GM12801 (cell line): ENCODE measurements around the gene LRP4.

Experiments used
- TF ChIP-seq, protein P1 (sequence below): IDR thresholded peaks from one replicate; pipeline ENCODE4 v1.5.1; 2011; ENCODE audit warnings: control low read depth; ENCODE audit not compliant: insufficient read length; ENCODE audit errors: extremely low read depth

LRP4 gene

GRCh38 chr11:46889251-46889650 lies 29.1 kb downstream of the LRP4 start:
- TF ChIP-seq, protein P1, sequence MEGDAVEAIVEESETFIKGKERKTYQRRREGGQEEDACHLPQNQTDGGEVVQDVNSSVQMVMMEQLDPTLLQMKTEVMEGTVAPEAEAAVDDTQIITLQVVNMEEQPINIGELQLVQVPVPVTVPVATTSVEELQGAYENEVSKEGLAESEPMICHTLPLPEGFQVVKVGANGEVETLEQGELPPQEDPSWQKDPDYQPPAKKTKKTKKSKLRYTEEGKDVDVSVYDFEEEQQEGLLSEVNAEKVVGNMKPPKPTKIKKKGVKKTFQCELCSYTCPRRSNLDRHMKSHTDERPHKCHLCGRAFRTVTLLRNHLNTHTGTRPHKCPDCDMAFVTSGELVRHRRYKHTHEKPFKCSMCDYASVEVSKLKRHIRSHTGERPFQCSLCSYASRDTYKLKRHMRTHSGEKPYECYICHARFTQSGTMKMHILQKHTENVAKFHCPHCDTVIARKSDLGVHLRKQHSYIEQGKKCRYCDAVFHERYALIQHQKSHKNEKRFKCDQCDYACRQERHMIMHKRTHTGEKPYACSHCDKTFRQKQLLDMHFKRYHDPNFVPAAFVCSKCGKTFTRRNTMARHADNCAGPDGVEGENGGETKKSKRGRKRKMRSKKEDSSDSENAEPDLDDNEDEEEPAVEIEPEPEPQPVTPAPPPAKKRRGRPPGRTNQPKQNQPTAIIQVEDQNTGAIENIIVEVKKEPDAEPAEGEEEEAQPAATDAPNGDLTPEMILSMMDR: no peak

- TF ChIP-seq, protein P1: no peak
Measured at GRCh38 chr11:46888636-46889035, 29.7 kb downstream of the LRP4 start.

GRCh38 chr11:46886211-46886610 lies 32.1 kb downstream of the LRP4 start:
- TF ChIP-seq, protein P1: no peak

- TF ChIP-seq, protein P1: no peak
Measured at GRCh38 chr11:46879056-46879585, 39.2 kb downstream of the LRP4 start.

DNA sequence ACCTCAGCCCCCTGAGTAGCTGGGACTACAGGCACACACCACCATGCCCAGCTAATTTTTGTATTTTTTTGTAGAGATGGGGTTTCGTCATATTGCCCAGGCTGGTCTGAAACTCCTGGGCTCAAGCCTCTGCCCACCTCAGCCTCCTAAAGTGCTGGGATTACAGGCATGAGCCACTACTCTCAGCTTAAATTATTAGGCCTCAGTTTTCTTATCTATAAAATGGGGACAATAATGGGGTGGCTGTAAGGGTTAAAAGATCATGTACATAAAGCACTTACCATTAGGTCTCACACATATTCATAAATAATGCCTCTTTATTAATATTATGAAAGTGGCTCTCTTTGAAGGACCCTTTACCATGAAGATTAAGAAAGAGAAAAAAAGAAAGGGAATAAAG lies 40.8 kb downstream of the LRP4 start:
- TF ChIP-seq, protein P1: no peak

DNA sequence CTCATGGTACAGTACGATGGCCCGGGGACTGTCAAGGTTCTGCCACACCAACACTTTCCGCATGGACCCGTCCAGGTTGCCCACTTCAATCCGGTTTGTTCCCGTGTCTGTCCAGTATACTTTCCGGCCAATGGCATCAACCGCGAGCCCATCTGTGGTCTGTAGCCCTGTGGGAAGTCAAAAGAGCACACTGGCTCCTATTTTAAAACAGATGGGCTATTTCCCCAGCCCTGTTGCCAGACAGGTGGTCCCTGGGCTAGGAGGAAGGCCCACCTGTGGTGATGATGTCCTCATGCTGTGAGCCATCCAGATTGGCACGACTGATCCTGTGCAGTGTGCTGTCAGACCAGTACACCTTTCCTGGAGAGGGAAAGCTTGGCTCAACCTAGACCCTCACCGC lies 41.9 kb downstream of the LRP4 start:
- TF ChIP-seq, protein P1: no peak

DNA sequence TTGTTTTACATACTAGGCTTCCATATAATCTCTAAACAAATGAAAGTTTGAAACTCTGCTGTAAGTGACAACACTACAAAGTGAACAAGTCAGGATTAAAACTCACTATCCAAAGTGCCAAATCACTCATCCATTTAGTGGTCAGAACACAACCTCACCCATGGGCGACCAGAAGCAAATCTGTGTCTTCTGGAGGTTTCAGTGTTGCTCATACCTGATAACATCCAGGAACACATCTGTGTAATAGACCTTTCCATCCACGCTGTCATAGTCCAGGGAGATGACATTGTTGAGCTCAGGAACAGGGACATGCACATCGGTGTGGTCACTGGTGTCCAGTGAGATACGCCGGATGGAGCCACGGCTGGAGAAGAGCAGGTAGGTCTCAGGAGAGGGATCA lies 43.8 kb downstream of the LRP4 start:
- TF ChIP-seq, protein P1: no peak
